Suprapubic skin (tissue), 3 donors: Measurements from ENCODE around the gene NIM1K.

Experiments used
- EP300 ChIP-seq: sonication (generic); formaldehyde crosslinking; IDR thresholded peaks from one replicate; pipeline ENCODE4 v1.6.1; 2017; ENCODE audit warnings: antibody characterized with exemption
- POLR2A ChIP-seq, 2 donors: fragments of 450-650 bp; IDR thresholded peaks; one replicate each; pipeline ENCODE4 v1.6.1; 2017; ENCODE audit warnings: antibody characterized with exemption in 2 of 2, mild to moderate bottlenecking in 2 of 2, moderate library complexity in 2 of 2
- TF ChIP-seq, protein P1 (sequence below), 2 donors: fragments of 200-600 bp in 1 of 2; fragments of 450-650 bp in 1 of 2; sonication (generic) in 1 of 2; IDR thresholded peaks; one replicate each; pipeline ENCODE4 v1.5.1; 2016 to 2019; ENCODE audit warnings: antibody characterized with exemption in 2 of 2, mild to moderate bottlenecking in 1 of 2, moderate library complexity in 1 of 2

- TF ChIP-seq POLR2A (IDR thresholded peaks at IDR 0.05) (no peak), EP300 (no peak)
- TF ChIP-seq, protein P1, sequence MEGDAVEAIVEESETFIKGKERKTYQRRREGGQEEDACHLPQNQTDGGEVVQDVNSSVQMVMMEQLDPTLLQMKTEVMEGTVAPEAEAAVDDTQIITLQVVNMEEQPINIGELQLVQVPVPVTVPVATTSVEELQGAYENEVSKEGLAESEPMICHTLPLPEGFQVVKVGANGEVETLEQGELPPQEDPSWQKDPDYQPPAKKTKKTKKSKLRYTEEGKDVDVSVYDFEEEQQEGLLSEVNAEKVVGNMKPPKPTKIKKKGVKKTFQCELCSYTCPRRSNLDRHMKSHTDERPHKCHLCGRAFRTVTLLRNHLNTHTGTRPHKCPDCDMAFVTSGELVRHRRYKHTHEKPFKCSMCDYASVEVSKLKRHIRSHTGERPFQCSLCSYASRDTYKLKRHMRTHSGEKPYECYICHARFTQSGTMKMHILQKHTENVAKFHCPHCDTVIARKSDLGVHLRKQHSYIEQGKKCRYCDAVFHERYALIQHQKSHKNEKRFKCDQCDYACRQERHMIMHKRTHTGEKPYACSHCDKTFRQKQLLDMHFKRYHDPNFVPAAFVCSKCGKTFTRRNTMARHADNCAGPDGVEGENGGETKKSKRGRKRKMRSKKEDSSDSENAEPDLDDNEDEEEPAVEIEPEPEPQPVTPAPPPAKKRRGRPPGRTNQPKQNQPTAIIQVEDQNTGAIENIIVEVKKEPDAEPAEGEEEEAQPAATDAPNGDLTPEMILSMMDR (IDR thresholded peaks at IDR 0.05) = no peak
Observed at GRCh38 chr5:43304525-43304924, 112.5 kb downstream of the NIM1K start.
